Rectal smooth muscle tissue (tissue), 1 donor: Measurements from ENCODE around the gene SCFD2.

Source experiments
- H3K27ac ChIP-seq: one replicate; pipeline ENCODE4 v1.7.0; 2013; ENCODE audit warnings: low read depth, low read length, inconsistent platforms
- H3K27me3 ChIP-seq: one replicate; pipeline ENCODE4 v1.7.0; 2013; ENCODE audit warnings: low read length; ENCODE audit not compliant: control insufficient read depth, insufficient read depth
- H3K36me3 ChIP-seq: one replicate; pipeline ENCODE4 v1.7.0; 2013; ENCODE audit warnings: low read length; ENCODE audit not compliant: control insufficient read depth, insufficient read depth
- H3K4me1 ChIP-seq: one replicate; pipeline ENCODE4 v1.7.0; 2013; ENCODE audit warnings: low read length; ENCODE audit not compliant: control insufficient read depth, insufficient read depth
- H3K4me3 ChIP-seq: one replicate; pipeline ENCODE4 v1.7.0; 2013; ENCODE audit warnings: low read length
- H3K9ac ChIP-seq: one replicate; pipeline ENCODE4 v1.7.0; 2013; ENCODE audit warnings: low read length

The SCFD2 gene

GRCh38 chr4:52911684-52912294 lies 454.1 kb downstream of the SCFD2 start:
- H3K9ac ChIP-seq: no peak overlapping the region

GRCh38 chr4:52910115-52910514 lies 455.7 kb downstream of the SCFD2 start:
- Histone ChIP-seq H3K27me3 (no peaks in the 10 kb centered on the region), H3K27ac (no peak overlapping the region), H3K4me1 (peaks cover 3% of the 10 kb centered on the region), H3K4me3 (no peak overlapping the region), H3K36me3 (no peaks in the 10 kb centered on the region), H3K9ac (no peak overlapping the region)

More at GRCh38 chr4:52911684-52912294, 454.1 kb downstream of the SCFD2 start:
- Histone ChIP-seq H3K36me3 (no peaks in the 10 kb centered on the region), H3K4me3 (no peak overlapping the region), H3K27ac (no peak overlapping the region), H3K27me3 (no peaks in the 10 kb centered on the region), H3K4me1 (peaks cover 3% of the 10 kb centered on the region)

GRCh38 chr4:52907510-52907909 lies 458.4 kb downstream of the SCFD2 start:
- no peak overlapping the region for H3K27ac ChIP-seq
- no peaks in the 10 kb centered on the region for H3K4me1 ChIP-seq
- no peaks in the 10 kb centered on the region for H3K27me3 ChIP-seq
- H3K9ac ChIP-seq: no peak overlapping the region
- no peak overlapping the region for H3K4me3 ChIP-seq
- no peaks in the 10 kb centered on the region for H3K36me3 ChIP-seq

- H3K9ac ChIP-seq: no peak overlapping the region
- no peak overlapping the region for H3K27ac ChIP-seq
- no peaks in the 10 kb centered on the region for H3K36me3 ChIP-seq
- H3K4me1 ChIP-seq: no peaks in the 10 kb centered on the region
- H3K4me3 ChIP-seq: no peak overlapping the region
- H3K27me3 ChIP-seq: no peaks in the 10 kb centered on the region
Measured at GRCh38 chr4:52904421-52904820, 461.4 kb downstream of the SCFD2 start.

GRCh38 chr4:52903273-52903672 lies 462.6 kb downstream of the SCFD2 start:
- no peak overlapping the region for H3K9ac ChIP-seq
- H3K4me3 ChIP-seq: no peak overlapping the region
- H3K27ac ChIP-seq: no peak overlapping the region
- no peaks in the 10 kb centered on the region for H3K27me3 ChIP-seq
- H3K4me1 ChIP-seq: no peaks in the 10 kb centered on the region
- H3K36me3 ChIP-seq: no peaks in the 10 kb centered on the region

- no peaks in the 10 kb centered on the region for H3K4me1 ChIP-seq
- H3K27me3 ChIP-seq: no peaks in the 10 kb centered on the region
- no peak overlapping the region for H3K4me3 ChIP-seq
- no peak overlapping the region for H3K27ac ChIP-seq
- no peaks in the 10 kb centered on the region for H3K36me3 ChIP-seq
- no peak overlapping the region for H3K9ac ChIP-seq
Measured at GRCh38 chr4:52894443-52894842, 471.4 kb downstream of the SCFD2 start.

GRCh38 chr4:52892880-52893279 lies 473.0 kb downstream of the SCFD2 start:
- Histone ChIP-seq H3K4me1 (no peaks in the 10 kb centered on the region), H3K36me3 (no peaks in the 10 kb centered on the region), H3K4me3 (no peak overlapping the region), H3K27ac (no peak overlapping the region), H3K9ac (no peak overlapping the region), H3K27me3 (no peaks in the 10 kb centered on the region)

- H3K27me3 ChIP-seq: no peaks in the 10 kb centered on the region
- no peak overlapping the region for H3K4me3 ChIP-seq
- H3K27ac ChIP-seq: no peak overlapping the region
- H3K9ac ChIP-seq: no peak overlapping the region
- no peaks in the 10 kb centered on the region for H3K4me1 ChIP-seq
- H3K36me3 ChIP-seq: no peaks in the 10 kb centered on the region
Measured at GRCh38 chr4:52891743-52892142, 474.1 kb downstream of the SCFD2 start.

GRCh38 chr4:52890521-52890791 lies 475.4 kb downstream of the SCFD2 start:
- Histone ChIP-seq H3K4me3 (no peak overlapping the region), H3K27ac (no peak overlapping the region), H3K36me3 (no peaks in the 10 kb centered on the region), H3K4me1 (no peaks in the 10 kb centered on the region), H3K9ac (no peak overlapping the region), H3K27me3 (no peaks in the 10 kb centered on the region)

- H3K27ac ChIP-seq: no peak overlapping the region
- H3K4me3 ChIP-seq: no peak overlapping the region
- H3K4me1 ChIP-seq: no peaks in the 10 kb centered on the region
- H3K9ac ChIP-seq: no peak overlapping the region
- H3K36me3 ChIP-seq: no peaks in the 10 kb centered on the region
- H3K27me3 ChIP-seq: no peaks in the 10 kb centered on the region
Measured at GRCh38 chr4:52889778-52890520, 475.9 kb downstream of the SCFD2 start.

GRCh38 chr4:52889354-52889753 lies 476.5 kb downstream of the SCFD2 start:
- Histone ChIP-seq H3K27me3 (no peaks in the 10 kb centered on the region), H3K9ac (no peak overlapping the region), H3K4me3 (no peak overlapping the region), H3K36me3 (no peaks in the 10 kb centered on the region), H3K4me1 (no peaks in the 10 kb centered on the region), H3K27ac (no peak overlapping the region)

- H3K27ac ChIP-seq: no peak overlapping the region
- no peak overlapping the region for H3K9ac ChIP-seq
- no peaks in the 10 kb centered on the region for H3K27me3 ChIP-seq
- no peaks in the 10 kb centered on the region for H3K4me1 ChIP-seq
- no peak overlapping the region for H3K4me3 ChIP-seq
- H3K36me3 ChIP-seq: no peaks in the 10 kb centered on the region
Measured at GRCh38 chr4:52884994-52885393, 480.9 kb downstream of the SCFD2 start.
